Hematopoietic multipotent progenitor cell (in vitro differentiated cells): ENCODE data around the gene ING2. TPM values are rescaled to one million over a fixed set of nuclear protein-coding genes. Genes with fewer than 3 reads are reported as not detected.
"Not testable (repeated sequence)": the region's sequence is repeated elsewhere in the genome, so short reads cannot be mapped to it uniquely, and the experiment has no call there.

Experiments used
- DNase-seq, 3 donors: peaks; one replicate each; pipeline ENCODE4 v3.0.0-alpha.2; 2011 to 2015; ENCODE audit warnings: low read depth in 2 of 3, low spot score in 2 of 3
- total RNA-seq: library from RNA; depleted of rRNA; stranded (reverse); fragments of >200 nt; gene quantifications from one replicate; pipeline ENCODE4 v1.2.3, GENCODE V29; 2012

The ING2 gene
- total RNA-seq, 1 donor, result 14.0 TPM

- no peak for DNase-seq
These were observed 39.3 kb downstream of the ING2 start for GRCh38 chr4:183544109-183544508.

- no peak for DNase-seq
These were observed 41.5 kb downstream of the ING2 start for GRCh38 chr4:183546376-183546775.

DNA sequence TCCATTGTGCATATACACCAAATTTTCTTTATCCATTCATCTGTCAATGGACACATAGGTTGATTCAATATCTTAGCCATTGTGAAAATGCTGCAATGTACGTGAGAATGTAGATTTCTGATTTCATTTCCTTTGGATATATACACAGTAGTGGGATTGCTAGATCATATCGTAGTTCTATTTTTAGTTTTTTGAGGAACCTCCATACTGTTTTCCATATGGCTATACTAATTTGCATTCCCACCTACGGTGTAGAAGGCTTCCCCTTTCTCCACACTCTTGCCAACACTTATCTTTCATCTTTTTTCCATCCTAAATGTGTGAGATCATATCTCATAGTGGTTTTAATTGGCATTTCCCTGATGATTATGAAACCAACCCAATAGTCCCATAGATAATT lies 43.4 kb downstream of the ING2 start:
- no peak for DNase-seq

GRCh38 chr4:183550345-183551093 lies 45.7 kb downstream of the ING2 start:
- DNase-seq, result no peak

GRCh38 chr4:183552274-183553146 lies 47.7 kb downstream of the ING2 start:
- no peak for DNase-seq

- not testable (repeated sequence) for DNase-seq
These were observed 48.3 kb downstream of the ING2 start for GRCh38 chr4:183553147-183553478.

DNA sequence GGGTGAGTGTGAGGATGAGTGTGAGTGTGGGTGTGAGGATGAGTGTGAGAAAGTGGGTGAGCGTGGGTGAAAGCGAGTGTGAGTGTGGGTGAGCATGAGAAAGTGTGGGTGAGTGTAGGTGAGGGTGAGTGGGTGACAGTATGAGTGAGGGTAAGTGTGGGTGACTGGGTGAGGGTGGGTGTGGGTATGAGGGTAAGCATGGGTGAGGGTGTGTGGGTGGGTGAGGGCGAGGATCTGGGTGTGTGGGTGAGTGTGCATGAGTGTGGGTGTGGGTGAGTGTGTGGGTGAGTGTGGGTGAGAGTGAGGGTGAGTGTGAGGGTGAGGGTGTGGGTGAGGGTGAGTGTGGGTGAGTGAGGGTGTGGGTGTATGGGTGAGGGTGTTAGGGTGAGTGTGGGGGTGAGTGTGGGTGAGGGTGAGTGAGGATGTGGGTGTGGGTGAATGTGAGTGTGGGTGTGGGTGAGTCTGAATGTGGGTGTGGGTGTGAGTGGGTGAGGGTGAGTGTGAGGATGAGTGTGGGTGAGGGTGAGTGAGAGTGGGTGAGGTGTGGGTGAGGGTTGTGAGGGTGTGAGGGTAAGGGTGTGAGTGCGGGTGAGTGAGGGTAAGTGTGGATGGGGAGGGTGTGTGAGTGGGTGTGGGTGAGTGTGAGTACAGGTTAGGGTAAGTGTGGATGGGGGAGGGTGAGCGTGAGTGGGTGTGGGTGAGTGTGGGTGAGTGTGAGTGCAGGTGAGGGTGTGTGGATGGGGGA lies 48.9 kb downstream of the ING2 start:
- no peak for DNase-seq

DNA sequence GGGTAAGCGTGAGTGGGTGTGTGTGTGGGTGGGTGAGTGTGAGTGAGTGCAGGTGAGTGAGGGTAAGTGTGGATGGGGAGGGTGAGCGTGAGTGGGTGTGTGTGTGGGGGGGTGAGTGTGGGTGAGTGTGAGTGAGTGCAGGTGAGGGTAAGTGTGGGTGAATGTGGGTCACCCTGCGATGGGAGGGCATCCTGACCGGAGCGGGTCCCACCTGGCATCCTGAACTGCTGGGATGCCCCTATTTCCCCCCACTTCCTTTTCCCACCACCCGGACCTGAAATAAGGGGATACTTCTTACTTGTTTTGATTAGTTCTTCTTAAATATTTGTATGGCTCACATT lies 49.5 kb downstream of the ING2 start:
- no peak for DNase-seq

DNA sequence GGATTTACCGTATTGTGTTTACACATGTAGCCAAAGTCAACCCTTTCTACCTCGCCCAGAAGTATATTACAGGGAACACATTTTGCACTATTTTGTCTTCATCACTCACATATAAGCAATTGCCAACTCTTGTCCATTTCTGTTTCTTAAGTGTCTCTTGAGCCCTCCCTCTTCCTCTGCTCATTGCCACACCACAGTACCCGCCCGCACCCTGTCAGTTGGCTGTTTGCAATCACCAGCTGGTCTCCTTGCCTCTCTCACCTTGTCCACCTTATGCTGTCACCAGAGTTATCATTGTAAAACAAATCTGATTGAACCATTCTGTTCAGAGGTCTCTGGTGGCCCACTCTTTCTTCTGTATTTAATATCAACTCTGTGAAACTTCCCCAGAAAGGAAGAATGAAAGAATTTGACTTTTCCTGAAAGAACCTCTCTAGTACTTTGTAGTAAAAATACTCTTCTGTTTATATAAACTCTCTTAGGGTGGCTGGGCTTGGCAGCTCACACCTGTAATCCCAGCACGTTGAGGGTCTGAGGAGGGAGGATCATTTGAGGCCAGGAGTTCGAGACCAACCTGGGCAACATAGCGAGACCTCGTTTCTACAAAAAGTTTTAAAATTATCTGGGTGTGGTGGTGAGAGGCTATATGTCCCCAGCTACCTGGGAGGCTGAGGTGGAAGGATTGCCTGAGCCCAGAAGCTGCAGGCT lies 50.2 kb downstream of the ING2 start:
- no peak for DNase-seq

DNA sequence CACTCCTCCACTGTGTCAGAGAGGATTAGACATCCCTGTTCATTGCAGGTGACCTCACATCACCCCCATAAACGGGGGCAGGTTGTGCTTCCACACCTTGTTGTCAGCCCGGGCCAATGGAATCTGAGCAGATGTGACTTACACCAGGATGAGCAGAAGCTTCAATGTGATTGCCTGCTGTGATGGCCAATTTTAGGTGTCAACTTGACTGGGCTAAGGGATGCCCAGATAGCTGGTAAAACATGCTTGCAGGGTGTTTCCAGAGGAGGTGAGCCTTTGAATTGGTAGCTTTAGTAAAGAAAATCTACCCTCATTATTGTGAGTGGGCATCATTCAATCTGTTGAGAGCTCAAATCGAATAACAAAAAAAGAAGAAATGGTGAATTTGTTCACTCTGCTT lies 52.1 kb downstream of the ING2 start:
- DNase-seq, result no peak

- DNase-seq, result no peak
These were observed 52.8 kb downstream of the ING2 start for GRCh38 chr4:183557611-183558010.

DNA sequence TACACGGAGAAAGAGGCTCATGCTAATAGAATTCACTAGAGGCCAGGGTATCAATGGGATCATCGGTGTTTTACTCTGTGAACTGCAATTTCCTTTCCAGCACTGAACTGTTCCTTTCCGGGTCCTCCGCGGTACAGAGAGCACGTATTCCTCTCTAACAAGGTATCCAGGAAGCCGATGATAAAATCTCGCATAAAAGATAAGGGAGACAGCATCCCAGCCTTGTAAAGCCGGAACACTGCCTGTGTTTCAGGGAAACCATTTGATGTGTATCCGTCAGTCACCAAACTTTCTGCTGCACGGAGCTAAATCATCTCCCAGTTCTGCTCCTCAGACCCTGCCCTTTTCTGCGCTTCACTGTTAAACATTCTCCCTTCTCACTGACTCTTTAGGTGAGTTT lies 54.0 kb downstream of the ING2 start:
- DNase-seq, result no peak

- DNase-seq, result no peak
These were observed 57.0 kb downstream of the ING2 start for GRCh38 chr4:183561905-183562304.

Other genes starting within 250 kb of the ING2 start
- not detected for gene CLDN22, start 184.8 kb upstream of the ING2 start, total RNA-seq
- not detected for gene CLDN24, start 182.6 kb upstream of the ING2 start, total RNA-seq
- gene CDKN2AIP, start 60.4 kb upstream of the ING2 start, total RNA-seq, result 31.0 TPM
- gene RWDD4, start 154.1 kb downstream of the ING2 start, total RNA-seq, result 6.5 TPM
- 35.0 TPM for gene TRAPPC11, start 154.2 kb downstream of the ING2 start, total RNA-seq